HG03025 (cell line): ENCODE data around the gene ACOXL.

Experiments
- ATAC-seq: cut with Tn5 transposase; IDR thresholded peaks from one replicate; pipeline ENCODE4 v1.9.1; 2021; ENCODE audit warnings: mild to moderate bottlenecking, moderate library complexity; ENCODE audit not compliant: unreplicated experiment, low FRiP score

The ACOXL gene

DNA sequence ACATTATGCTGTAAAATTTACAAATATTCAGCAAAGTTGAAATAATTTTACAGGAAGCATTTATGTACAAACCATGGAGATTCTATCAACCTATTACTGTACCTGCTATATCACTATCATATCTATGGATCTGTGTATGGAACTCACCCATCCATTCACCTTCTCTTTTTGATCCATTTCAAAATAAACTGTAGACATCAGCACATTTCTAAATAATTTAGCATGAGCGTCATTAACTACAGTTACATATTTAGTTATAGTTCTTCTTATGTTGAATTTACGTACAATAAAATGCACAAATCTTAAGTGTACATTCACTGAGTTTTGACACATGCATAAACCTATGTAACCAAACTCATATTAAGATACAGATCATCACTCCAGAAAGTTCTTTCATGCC, 260.5 kb downstream of the ACOXL start:
- ATAC-seq: no peak

DNA sequence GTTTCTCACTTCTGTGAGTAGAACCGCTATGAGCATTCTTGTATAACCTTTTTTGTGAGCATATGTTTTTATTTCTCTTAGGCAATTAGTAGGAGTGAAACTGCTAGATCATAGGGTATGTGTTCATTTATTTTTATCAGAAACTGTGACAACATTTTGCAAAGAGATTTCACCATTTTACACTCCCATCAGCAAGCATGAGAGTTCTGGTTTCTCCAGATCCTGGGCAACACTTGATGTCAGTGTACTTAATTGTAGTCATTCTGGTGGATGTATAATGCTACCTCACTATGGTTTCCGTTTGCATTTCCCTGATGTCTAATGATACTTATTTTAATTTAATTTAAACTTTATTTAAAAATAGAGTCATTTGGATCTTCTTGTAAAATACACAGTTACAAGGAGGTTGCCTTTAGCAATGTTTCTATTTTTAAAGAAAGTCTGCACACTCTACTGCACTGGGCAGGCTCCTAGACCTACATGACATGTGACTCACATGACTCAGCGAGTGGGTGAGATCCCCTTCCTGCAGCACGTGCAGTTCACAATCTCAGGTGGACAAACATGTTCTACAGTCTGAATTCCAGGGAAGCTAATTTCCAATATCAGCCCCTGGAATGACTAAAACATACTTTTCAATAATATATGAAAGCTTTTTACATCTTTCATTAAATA, 261.3 kb downstream of the ACOXL start:
- ATAC-seq: no peak

DNA sequence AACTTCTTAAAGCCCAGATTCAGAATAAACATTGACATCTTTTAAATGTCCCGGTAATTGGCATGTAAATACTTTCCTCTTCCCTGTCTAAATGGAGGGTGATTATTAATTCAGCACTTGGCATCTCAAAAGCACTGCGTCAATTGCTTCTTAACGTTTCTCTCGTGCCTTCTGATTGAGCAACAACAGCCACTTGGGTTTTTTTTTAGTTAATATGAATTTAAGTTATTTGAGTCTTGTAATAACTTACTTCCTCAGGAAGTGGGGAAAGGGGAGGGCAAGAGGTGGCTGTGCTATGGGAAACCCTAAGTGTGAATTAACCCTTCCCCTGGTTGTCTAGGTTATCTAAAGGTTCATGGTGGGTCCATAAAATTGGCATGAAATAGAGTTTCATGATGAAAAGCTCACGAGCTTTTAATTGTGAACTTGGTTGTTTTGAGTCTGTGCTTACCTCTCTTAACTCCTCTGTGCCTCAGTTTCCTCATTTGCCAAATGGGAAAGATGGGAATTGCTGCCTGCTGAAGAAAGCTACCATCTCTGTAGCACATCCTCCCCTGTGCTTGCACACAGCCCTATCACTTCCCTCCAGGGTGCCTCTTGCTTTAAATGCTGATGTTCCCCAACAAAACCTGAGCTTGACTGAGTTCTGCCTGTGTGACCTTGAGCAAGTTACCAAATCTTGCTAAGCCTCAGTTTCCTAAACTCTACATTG, 262.0 kb downstream of the ACOXL start:
- no peak for ATAC-seq

DNA sequence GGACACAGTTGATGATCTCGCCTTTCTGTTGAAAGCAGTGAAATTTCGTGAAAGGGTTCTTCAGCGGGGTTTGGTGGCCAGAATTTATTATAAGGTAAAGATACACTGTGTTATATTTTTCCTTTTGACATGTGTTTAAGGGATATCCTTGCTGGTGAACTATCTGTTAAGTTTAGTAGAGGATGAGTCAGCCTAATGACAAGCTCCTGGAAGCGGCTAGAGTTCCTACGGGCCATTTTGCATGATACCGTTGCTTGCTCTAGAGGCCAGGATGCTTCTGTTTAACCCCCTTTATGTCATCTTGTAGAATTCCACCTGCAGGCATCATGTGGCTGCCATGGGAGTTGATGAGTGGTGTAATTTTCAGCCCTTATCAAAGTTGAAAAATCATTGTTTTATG, 263.5 kb downstream of the ACOXL start:
- ATAC-seq: no peak

DNA sequence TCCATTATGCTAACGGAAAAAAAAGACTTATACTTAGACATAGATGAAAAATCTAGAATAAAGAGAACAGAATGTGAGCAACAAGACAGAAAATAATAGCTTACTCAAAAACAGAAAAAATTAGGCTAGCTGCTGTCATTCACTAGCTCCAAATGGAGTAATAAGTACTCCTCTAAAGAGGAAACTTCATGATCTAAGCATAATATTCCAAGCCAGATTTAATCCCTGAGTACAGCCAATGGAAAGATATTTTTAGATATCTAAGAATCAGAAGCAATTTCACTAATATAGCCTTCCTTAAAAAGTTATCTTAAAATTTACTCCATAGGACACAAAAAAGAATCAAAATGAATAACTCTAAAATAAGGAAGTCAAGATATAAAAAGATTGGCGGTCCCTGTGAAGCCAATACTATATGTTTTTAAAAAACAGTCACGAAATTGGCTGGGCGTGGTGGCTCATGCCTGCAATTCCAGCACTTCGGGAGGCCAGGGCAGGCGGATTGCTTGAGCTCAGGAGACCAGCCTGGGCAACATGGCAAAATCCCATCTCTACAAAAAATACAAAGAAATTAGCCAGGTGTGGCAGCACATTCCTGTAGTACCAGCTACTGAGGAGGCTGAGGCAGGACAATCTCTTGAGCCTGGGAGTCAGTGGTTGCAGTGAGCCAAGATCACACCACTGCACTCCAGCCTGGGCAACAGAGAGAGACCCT, 265.1 kb downstream of the ACOXL start:
- ATAC-seq: no peak

DNA sequence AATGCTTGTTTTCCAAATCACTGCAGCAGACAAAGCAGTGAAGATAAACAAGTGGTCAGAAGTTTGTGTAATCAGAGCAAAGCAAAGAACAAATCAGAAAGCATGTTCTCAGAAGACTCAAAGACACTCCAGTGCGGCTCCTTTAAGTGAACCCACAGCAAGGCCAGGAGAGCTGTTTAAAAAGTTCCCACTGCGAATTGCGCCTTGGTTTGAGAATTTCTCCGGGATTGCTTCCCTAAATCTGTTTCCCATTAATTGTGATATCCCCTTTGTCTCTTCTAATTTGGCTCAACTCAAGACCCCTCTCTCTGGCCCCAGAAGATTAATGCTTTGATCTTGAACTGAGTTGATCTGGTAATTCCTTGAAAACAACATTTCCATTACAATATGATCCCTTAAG, 265.9 kb downstream of the ACOXL start:
- no peak for ATAC-seq

DNA sequence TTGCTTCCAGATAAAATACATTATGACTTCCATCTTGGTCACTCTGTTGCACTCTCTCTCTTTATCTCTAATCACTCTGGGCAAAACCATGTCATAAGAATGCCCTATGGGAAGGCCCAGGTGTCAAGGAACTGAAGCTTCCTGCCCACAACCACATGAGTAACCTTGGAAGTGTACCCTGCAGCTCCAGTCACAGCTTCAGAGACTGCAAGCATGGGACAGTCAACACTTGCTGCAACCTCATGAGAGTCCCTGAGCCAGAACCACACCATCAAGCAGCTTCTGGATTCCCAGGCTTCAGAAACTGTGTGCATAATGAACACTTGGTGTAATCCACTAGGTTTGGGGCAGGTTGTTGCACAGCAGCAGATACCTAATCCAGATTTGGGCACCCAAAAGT, 267.3 kb downstream of the ACOXL start:
- no peak for ATAC-seq

DNA sequence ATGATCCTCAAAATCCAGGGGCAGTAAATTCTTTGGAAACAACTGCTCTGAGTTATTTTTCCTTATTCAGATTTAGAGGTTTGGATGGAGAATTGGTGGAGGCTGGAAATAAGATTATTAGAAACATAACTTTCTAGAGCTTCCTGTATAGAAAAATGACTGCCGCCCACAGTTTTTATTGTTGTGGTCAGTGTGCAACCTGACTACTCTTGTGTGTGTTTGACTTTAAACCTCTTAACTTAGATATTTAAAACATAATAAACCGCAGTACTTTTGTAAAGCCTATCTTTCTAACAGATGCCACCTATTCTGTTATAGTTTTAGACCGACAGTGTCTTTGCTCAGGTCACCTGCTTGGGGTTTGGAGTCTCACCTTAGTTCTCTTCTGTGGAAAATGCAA, 272.9 kb downstream of the ACOXL start:
- ATAC-seq: no peak

DNA sequence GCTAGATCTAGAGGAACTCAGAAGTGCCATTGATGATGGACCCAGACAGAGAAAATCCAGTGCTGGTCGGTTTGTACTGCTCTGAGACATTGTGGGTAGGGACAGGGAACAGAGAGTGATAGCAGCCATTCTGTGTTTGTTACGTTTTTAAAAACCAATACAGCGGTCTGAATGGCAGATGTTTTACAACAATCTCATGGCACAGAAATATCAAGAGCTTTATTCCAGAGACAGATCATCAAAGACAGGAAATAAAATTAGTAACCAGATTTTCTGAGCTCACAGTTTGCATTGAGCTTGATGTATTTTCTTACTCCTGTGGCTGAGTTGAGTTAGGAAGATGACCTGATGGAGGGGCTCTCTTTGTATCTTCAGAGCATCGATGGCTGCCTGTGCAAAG, 273.4 kb downstream of the ACOXL start:
- no peak for ATAC-seq

DNA sequence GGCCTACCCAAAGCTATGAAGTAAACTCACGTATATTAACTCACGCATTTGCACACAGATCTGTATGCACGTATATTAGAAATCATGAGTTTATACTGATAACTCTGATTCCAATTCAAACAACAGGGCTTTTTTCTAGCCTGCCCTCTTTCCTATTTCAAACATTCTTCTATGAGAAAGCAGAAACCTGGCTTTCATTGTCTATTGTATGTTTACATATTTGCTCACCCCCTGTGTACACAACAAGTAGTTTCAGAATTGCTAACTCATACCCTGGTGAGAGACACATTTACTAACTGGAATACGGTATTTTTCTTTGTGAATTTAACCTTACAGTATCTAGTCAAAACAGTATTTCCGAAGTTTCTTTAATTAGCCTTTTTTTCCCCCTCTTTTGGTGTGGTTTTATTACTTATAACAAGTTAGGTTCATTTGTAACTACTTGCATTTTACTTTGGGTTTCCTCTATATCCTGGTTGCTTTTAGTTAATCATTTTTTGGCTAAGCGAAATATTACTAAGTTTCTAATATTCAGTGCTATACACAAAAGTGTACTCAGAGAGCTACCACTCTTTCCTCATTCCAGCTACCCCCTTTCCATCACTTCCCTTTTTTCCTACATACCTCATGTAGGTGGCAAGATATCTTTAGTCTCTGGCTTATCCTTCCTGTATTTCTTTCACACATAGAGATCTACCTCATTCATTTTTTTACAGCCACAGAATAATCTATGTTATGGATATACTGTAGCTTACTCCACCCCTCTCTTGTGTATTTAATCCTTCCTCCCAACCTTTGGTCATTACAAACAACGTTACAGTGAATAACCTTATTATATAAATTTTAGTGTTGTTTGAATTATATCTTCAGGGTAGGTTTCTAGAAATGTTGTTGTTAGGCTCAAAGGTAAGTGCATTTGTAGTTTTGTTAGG, 275.6 kb downstream of the ACOXL start:
- ATAC-seq: no peak

DNA sequence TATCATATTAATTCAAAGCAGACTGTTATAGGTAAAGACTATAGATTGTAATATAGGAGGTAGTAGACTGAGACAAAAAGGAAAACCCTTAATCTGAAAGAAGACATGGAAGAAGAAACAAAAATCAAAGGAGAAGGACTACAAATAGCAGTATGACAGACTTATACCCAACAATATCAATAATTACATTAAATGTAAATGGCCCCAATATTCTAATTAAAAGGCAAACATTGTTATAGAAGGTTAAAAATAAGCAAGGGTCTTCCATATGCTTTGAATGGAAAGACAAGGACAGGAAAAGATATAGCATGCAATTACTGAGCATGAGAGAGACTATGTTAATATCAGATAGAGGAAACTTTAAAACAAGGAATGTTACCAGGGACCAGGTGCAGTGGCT, 278.8 kb downstream of the ACOXL start:
- ATAC-seq: no peak

DNA sequence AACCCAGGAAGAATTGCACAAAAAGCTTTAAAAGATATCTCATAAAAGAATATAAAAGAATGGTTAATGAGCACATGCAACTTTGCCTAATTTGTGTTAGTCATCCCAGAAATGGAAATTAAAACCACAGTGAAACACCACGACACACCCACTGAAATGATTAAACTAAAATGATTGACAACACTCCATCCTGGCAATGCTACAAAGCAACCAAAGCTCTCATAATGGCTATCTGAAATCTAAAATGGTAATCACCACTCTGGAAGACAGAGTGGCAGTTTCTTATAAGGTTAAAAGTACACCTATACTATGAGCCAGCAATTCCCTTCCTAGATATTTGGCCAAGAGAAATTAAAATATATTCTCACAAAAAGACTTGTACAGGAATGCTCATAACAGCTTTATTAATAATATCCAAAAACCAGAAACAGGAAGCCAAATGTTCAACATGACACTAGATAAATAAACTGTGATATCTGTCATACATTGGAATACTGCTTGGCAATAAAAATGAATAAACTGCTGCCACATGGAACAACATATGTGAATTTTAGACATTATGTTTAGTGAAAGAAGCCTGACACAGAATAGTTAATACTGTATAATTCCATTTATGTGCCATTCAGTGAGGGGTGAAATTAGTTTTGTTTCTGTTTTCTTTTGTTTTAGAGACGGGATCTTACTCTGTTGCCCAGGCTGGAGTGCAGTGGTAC, 283.1 kb downstream of the ACOXL start:
- ATAC-seq: no peak

DNA sequence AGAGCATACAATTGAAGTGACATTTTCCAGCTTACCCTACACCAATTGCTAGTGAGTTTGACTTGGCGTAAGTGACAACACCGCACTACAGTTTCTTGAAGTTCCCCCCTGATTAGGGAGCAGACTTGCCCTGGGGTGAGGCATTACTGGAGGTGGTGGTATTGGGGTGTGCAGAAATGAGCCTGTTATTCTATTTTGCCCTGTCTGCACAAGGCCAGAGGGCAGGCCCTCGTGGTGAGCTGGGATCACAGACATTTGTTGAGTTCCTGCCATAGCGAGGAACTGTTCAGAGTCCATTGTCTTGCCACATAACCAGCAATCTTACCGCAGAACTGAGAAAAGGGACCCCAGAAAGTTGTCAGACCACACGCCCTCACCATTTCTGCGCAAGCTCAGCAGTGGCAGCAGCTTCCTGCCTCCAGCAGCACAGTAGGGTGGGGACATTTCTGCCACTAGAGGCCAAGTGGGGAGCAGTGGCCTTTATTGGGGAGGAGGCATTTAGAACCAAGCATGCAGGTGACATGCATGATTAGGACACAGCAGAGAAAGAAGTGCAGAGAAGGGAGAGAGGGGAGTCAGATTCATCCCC, 284.8 kb downstream of the ACOXL start:
- no peak for ATAC-seq

DNA sequence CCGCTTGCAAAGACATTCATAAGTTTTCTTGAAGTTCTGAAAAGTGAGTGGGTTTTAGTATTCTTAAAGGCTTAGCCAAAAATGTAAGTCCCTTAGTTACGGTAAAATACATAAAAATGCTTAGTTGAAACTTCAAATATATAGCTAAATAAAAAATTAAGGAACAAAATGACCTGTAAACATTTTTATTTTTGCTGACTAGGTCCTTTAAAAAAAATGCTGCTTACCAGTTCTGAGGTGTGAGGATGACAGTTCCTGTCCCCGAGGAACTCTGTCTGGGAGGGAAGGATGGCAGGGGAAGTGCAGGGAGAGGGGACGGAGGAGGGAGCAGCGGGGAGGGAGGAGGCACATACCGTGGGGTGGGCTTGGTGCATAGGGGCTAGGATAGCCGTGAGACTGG, 285.5 kb downstream of the ACOXL start:
- no peak for ATAC-seq

DNA sequence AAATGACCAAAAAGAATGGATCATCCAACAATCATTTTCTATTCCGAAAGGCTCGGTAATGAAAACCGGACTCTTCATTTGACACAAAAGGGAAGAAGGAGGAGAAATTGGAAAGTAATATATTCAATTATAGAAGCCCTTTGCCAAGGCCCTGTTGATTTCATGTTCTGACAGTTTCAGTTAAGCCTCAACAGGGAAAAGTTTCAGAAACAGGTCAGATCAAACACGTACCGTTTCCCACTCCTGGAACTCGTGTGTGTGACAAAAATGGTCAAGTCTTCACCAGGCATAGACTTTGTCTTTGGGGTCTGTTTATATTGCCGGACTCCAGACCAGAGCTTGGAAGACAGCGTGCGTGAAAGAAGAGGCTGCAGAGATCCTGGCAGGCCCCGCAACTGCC, 287.0 kb downstream of the ACOXL start:
- no peak for ATAC-seq

DNA sequence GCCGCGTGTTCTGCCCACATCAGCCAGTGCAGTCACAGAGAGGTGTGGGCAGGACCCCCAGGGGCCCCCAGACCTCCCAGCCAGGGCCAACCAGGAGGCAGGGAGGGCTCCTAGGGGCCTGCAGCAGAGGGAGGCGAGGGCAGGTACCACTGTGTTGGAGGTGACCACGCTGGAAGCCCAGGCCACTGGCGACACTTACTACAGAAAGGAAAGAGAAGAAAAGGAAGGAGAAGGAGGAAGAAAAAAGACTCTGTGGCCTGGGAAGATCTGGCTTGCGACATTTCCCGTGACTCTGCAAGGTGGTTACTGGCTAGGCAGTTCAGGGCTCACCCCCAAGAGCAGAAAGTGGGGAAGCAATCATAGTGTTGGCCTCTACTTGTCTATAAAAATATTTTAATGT, 290.3 kb downstream of the ACOXL start:
- ATAC-seq: no peak

DNA sequence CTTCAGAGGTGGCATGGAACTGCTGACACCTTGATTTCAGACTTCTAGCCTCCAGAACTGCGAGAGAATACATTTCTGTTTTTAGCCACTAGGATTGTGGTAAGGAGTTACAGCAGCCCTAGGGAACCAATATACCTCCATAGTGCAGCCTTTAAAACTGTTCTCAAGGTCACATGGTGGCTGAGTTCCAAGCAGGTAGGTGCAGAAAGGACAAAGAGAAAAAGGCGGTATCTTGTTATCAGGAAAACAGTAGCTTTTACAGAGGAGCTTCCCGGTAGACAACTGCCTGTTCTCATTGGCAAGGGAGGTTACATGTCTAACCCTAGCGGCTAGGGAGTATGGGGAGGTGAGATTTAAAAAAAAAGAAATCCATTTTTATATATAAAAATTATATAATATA, 292.1 kb downstream of the ACOXL start:
- no peak for ATAC-seq

DNA sequence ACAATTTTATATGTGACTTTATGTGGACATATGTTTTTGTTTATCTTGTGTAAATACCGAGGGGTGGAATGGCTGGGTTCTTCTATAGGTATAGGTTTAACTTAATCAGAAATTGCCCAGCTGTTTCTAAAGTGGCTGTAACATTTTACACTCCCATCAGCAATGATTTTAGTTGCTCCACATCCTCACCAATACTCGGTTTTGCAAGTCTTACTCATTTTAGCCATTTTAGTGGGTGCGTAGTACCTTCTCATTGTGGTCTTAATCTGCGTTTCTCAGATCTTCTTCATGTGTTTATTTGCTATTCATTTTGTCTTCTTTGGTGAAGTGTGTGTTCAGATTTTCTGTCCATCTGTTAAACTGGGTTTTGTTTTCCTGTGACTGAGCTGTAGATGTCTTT, 292.9 kb downstream of the ACOXL start:
- no peak for ATAC-seq

DNA sequence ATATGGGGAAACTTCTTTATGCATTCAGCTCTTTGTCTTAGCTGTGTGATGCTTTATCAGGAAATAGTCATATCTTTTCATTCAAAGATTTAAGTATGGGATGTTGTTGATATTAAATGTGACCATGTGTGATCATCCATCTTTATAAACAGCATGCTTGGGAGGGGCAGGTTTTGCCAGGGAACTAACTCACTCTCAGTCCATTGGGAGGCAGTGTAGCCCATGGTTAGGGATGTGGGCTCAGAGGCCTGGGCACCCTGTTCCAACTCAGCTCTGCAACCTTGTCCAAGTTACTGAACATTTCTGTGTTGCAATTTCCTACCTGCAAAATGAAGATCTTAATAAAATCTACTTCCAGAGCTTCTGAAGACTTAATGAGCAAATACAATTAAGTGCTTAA, 296.3 kb downstream of the ACOXL start:
- ATAC-seq: no peak
